ACHN (cell line): ENCODE results near the gene THOC6.
"Not testable (repeated sequence)": the region's sequence is repeated elsewhere in the genome, so short reads cannot be mapped to it uniquely, and the experiment has no call there.

Experiments used
- DNase-seq: peaks from one replicate; pipeline ENCODE4 v3.0.0-alpha.2; 2015
- in situ Hi-C: cut with HindIII; loops from 2 replicates; pipeline ENCODE4 v1.10.0; 2017; ENCODE audit warnings: low sequenced_read_pairs, low pct_ligation_motif_present, low pct_unique_long_range_greater_than_20kb

THOC6 gene

DNA sequence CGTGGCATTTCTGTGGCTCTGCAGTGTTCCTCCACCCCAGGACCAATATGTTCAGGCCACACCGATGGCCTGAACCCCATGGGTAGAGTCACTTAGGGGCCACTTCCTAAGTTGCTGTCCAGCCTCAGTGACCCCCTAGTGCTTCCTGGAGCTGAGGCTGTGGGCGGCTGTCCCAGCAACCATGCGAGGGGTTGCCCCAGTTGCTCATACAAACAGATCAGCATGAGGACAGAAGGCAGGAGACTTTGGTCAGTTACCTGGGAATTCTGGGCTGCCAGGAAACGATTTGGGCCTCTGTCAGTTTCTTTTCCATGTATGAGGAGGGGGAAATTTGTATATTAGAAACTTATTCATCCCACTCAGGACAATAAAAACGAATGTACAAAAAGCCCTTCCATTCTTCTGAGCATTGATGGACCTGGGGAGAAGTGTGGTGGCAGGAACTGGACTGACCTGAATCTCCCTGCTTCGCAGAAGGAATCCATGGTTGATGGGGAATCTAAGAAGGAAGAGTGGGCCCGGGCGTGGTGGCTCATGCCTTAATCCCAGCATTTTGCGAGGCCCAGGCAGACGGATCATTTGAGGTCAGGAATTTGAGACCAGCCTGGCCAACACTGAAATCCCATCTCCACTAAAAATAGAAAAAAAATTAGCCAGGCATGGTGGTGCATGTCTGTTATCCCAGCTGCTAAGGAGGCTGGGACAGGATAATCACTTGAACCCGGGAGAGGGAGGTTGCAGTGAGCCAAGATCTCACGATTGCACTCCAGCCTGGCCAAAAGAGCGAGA is 36.7 kb downstream of the THOC6 start:
- in situ Hi-C loops, result no loop called here
- no peak for DNase-seq

DNA sequence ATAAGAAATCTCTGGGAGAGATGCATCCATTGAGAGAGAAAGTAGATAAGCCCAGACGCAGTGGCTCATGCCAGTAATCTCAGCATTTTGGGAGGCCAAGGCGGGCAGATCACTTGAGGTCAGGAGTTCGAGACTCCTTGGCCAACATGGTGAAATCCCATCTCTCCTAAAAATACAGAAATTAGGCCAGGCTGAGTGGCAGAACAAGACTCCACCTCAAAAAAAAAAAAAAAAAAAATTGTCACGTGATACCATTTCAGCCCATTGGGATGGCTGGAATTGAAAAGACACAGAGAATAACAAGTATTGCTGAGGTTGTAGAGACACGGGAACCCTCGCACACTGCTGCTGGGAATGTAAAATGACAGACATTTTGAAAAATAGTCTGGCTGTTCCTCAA is 38.7 kb downstream of the THOC6 start:
- DNase-seq, result no peak
- in situ Hi-C loops, result no loop called here

DNA sequence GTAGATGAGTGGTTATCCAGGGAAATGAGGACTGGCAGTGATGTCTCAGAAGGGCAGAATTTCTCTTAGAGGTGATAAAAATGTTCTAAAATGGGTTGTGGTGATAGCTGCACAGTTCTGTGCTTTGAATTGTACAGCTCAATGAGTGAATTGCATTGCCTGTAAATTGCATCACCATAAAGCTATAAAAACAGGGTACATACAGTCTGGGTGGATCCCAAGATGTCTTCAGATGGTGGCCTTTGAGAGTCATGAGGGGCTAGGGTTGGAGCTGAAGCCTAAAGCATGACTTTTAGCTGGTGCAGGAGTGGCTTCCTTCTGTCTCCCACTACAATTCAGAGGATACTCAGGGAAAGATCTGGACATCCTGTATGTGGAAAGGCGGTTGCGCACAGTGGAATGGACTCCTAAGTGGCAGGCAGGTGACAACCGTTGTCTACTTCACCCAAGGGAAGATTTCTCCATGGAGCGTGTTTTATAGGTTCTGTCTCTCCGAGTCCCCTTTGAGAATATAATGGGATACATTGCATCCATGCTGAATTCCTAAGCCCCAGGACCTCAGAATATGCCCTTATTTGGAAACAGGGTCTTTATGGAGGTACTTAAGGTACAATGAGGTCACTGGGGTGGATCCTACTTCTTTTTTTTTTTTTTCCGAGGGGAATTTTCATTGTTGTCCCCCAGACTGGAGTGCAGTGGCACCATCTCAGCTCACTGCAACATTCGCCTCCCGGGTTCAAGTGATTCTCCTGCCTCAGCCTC is 40.0 kb downstream of the THOC6 start:
- DNase-seq, result no peak
- in situ Hi-C loops, result no loop called here

DNA sequence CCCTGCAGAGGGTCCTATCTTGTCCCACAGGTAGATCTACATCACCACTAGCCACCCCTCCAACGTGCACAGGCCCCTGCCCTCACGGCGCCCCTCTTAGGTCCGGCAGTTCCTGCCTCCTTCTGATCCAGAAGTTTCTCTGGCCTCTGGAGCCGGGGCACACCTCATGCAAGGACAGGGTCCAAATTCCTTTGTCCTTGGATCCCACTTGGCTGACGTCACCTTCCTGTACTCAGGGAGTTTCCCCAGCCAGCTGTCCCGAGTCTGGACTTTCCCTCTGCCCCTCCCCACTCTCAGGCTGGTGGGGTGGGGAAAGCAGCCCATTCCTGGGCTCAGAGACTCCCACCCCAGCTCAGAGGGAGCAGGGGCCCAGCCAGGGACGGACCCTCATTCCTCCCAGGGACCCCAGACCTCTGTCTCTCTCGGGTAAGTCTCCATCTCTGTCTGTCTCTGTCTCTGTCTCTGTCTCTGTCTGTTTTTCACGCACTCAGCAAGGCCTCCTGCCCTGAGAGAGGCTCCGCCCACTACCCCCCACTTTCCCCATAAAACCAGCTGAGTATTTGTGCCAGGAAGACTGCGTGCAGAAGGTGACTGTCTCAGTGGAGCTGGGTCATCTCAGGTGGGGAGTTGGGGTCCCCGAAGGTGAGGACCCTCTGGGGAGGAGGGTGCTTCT is 41.4 kb downstream of the THOC6 start, which contains the start of gene IL32:
IL32 (plus strand) TSS at position 572 of the 673 bp plus-strand sequence. CDS start 172 bp downstream, outside the sequence.
- in situ Hi-C loops, result no loop called here
- peak; percentile 80 for DNase-seq

DNA sequence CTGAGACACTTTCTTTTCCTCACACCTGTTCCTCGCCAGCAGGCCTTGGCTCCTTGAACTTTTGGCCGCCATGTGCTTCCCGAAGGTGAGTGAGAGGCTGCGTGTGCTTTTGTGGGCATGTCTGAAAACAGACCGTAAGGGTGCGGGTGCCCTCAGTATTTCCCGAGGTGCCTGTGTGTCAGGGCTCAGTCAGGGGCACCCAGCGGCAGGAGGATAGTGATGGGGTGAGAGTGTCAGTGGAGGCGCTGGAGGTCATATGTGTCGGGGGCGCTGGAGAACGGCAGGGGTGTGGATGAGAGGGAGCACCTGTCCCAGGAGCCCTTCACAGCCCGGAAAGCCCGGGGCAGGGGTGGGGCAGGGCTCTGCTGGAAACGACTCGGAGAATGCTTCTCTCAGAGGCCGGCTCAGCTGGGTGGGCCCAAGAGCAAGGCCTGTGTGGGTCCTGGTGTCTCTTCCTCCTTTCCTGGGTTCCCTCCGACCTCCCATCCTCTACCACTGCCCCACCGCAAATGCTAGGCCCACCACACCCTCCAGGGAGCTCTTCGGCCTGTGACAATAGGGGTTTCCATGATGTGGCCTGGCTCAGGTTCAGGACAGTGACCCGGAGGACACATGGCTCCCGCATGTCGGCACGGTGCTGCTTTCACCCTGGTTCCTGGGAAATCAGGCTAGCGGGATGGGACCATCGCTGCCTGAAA is 42.1 kb downstream of the THOC6 start:
- no peak for DNase-seq
- in situ Hi-C loops, result no loop called here

DNA sequence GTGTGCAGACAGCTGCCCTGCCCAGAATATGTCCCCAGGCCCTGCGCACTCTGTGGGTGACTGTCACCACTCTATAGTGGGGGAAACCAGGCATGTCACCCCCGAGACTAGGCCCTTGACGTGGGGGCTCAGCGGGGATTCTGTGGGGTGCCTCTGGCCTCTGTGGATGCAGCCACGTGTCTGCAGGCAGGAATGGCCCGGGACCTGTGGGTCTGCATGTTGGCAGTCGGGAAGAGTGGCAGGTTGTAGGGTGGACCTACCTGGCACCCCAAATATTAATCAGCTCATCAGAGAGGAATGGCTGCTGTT is 42.6 kb downstream of the THOC6 start:
- in situ Hi-C loops, result no loop called here
- DNase-seq, result no peak

DNA sequence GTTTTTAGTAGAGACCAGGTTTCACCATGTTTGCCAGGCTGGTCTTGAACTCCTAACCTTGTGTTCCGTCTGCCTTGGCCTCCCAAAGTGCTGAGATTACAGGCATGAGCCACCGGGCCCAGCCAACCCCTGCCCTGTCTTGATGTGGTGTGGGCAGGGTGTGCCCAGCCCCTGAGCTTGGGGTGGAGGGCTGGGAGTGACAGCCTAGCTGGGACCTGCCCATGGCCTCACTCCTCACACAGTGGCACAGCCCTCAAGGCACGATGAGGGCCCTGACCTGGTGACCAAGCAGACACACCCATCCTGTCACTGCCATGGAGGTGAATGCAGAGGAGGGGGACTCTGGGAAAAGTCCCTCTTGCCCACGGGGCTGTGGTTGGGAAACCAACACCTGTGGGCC is 44.7 kb downstream of the THOC6 start:
- DNase-seq, result no peak
- in situ Hi-C loops, result no loop called here

DNA sequence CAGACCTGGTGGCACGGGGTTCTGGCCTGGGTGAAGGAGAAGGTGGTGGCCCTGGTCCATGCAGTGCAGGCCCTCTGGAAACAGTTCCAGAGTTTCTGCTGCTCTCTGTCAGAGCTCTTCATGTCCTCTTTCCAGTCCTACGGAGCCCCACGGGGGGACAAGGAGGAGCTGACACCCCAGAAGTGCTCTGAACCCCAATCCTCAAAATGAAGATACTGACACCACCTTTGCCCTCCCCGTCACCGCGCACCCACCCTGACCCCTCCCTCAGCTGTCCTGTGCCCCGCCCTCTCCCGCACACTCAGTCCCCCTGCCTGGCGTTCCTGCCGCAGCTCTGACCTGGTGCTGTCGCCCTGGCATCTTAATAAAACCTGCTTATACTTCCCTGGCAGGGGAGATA is 45.3 kb downstream of the THOC6 start:
- in situ Hi-C loops, result not testable (repeated sequence)

DNA sequence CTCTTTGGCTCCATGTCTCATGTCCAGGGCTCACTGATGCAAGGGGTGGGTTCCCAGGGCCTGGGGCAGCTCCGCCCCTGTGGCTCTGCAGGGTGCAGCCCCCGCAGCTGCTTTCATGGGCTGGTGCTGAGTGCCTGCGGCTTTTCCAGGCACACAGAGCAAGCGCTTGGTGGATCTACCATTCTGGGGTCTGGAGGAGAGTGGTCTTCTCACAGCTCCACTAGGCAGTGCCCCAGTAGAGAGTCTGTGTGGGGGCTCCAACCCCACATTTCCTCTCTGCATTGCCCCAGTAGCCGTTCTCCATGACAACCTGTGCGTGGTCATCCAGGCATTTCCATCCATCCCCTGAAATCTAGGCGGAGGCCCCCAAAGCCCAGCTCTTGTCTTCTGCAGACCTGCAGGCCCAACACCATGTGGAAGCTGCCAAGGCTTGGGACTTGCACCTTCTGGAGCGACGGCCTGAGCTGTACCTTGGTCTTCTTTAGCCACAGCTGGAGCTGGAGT is 46.8 kb downstream of the THOC6 start:
- in situ Hi-C loops, result no loop called here
- DNase-seq, result no peak

More for the DNA sequence above, 45.3 kb downstream of the THOC6 start:
- not testable (repeated sequence) for DNase-seq

DNA sequence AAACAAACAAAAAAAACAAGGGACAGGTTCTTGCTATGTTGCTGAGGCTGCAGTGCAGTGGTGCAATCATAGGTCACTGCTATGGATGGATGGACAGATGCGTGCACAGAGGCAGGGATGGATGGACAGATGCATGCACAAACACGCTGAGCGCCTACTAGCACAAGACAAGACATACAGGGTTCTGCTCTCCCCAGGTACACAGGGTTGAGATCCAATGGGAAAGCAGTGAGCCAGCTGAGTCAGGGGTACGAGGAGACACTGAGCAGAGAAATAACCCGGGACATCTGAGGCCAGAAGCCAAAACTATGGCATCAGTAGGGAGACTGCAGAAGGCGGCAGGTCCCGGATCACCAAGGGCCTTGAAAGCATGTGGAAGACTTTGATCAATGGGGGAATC is 47.8 kb downstream of the THOC6 start:
- no peak for DNase-seq
- in situ Hi-C loops, result no loop called here

DNA sequence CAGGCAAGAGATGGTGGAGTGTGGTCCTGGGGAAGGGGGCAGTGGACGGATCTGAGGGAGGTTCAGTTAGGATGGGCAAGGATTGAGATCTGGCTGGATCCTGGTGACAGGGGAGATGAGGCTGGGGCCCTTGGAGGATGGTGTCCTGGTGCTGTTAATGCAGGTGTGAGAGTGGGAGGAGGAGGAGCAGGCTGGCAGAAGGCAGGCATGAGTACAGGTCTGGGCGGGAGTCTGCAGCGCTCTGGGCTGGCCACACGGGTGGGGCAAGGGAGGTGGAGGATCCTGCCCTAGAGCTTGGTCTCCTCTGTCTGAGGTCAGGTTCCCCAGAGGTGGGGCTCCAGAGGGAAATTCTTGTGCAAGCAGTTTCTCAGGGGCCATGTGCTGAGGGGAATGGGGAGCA is 48.3 kb downstream of the THOC6 start:
- in situ Hi-C loops, DNase-seq: not testable (repeated sequence)

DNA sequence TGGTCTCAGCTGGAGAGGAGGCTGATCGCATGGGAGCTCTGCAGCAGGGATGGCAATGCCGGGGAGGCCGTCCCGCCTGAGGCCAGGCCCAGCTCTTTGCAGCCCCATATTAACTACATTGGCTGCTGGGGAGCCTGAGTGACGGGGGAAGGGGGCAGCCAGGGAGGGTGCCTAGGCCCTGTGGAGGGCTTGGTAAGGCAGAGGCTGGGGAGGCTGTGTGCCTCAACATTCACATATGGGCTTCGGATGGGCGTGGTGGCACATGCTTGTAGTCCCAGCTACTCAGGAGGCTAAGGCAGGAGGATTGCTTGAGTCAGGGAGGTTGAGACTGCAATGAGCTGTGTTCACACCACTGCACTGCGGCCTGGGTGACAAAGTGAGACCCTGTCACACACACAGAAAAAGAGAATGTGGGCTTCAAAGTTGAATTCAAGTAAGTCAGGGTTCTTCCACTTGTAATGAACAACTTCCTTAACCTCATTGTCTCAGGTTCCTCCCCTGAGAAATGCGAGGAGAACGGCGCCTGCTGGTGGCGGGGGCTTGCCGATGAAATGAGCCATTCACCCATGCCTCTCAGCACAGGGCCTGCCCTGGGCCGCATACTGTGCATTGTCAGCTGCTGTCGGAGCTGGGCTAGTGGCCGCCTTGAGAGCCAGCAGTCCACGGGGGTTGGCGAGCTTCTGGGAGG is 48.9 kb downstream of the THOC6 start:
- in situ Hi-C loops, DNase-seq: not testable (repeated sequence)

DNA sequence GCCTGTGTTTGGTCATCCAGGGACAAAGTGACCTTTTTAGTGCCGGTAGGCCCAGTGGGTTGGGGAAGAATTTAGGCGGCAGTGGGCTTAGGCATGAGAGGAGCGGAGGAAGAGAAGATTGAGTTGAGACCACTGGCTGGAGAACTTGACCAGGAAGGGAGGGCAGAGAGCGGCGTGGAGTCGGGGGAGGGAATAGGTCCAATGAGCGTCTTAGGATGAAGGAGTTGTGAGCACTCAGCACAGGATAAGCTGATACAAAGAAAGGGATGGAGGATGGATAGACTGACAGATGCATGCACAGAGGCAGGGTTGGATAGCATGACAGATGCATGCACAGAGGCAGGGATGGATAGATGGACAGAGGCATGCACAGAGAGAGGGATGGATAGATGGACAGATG is 49.6 kb downstream of the THOC6 start:
- no peak for DNase-seq
- in situ Hi-C loops, result no loop called here

DNA sequence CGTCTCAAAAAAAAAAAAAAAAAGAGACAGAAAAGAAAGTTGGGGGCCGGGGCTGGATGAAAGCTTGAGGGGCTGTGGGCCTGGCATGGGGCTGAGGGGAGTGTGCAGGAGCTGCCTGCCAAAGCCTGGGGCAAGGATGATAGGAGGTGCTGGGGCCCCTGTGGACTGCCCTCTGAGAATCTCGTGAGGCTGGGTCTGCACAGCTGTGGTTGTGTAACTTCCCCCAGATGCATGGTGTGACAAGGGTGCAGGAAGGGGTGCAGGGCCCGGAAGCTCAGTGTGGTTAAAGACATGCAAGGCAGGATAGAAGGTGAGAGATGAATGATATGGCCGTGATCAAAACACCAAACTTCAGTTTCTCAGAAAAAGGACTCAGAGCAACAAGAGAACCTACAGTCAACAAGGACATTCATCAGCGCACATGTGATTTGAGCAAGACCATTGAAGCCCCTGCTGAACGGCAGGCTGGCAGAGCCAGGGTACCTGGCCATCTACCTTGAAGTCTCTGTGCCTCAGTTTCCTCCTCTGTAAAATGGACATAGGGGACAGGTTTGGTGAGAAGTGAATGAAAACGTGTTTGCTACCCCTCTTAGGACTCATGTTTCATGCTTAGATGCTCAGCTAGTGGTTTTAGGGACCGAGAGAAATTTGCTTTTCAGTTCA is 51.2 kb downstream of the THOC6 start:
- in situ Hi-C loops, result no loop called here
- DNase-seq, result no peak

DNA sequence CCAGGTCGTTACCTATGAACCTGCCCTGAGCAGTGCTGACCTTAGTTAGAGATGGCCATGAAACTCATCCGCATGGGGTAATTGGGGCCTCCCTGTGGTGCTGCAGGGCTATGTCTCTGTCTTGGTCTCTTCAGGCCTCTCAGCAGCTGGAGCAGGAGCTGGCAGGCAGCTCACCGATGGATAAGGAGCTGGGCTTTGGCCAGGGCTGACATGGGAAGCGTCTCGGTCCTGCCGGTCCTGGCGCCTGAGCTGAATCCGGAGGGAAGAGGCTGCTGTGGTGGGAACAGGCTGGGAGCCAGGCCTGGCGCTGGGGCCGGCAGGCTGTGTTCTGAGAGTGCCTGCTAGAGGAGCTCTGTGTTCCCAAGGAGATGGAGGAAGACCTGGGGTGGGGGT is 51.7 kb downstream of the THOC6 start:
- DNase-seq, result no peak
- in situ Hi-C loops, result no loop called here

DNA sequence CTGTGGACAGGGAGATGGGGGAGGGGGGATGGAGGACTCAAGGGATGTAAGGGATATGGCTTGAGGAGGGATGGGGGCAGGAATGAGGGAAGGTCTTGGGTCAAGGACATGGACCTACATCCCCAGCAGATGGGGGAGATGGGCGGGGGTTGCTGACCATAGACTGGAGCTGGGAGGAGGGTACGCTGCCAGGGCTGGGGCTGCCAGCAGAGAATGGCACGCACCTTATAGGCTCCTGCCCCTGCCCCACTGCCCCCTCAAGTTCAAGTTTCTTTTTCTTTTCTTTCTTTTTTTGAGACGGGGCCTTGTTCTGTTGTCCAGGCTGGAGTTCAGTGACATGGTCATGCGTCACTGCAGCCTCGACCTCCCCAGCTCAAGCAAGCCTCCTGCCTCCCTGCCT is 52.1 kb downstream of the THOC6 start:
- in situ Hi-C loops, DNase-seq: not testable (repeated sequence)

DNA sequence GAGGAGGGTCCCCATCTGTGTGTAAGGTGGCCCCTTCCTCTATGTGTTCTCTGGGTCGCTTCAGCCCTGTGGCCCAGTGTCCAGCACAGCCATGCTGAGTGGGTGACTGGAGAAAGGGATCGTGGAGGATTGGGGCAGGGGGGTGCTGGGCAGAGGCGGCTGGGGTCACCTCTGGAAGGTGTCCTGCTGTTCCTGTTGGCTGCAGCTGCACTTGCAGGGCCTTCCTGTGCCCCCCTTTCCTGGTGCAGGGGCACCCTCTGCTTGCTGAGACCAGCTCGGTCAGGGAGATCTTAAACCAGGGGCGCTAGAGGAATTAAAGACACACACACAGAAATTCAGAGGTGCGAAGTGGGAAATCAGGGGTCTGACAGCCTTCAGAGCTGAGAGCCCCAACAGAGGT is 52.7 kb downstream of the THOC6 start:
- in situ Hi-C loops, result no loop called here

More for the DNA sequence above, 52.7 kb downstream of the THOC6 start:
- DNase-seq, result no peak
